H7 (cell line): Measurements from ENCODE around the gene KIF5A. TPM values are rescaled to one million over a fixed set of nuclear protein-coding genes. Genes with fewer than 3 reads are reported as not detected.

Experiments
- DNase-seq: peaks from one replicate; pipeline ENCODE4 v3.0.0; 2012
- H3K27me3 ChIP-seq: 2 replicates; pipeline ENCODE4 v1.6.0; 2011; ENCODE audit warnings: mild to moderate bottlenecking, low read length; ENCODE audit not compliant: control insufficient read depth, insufficient read depth
- H3K36me3 ChIP-seq: replicated peaks from 2 replicates; pipeline ENCODE4 v1.5.1; 2011; ENCODE audit warnings: low read length; ENCODE audit not compliant: control insufficient read depth, insufficient read depth
- H3K4me3 ChIP-seq: 2 replicates; pipeline ENCODE4 v1.5.1; 2011; ENCODE audit warnings: low read depth, mild to moderate bottlenecking, control low read depth, low read length, moderate library complexity; ENCODE audit not compliant: insufficient read depth
- total RNA-seq: library from RNA; depleted of rRNA; stranded (reverse); fragments of >200 nt; shearing (Covaris generic); gene quantifications from 2 replicates; pipeline ENCODE4 v1.2.3, GENCODE V29; 2014

The KIF5A gene
- total RNA-seq, 1 experiment from 2014 or later, result 1.0 TPM

DNA sequence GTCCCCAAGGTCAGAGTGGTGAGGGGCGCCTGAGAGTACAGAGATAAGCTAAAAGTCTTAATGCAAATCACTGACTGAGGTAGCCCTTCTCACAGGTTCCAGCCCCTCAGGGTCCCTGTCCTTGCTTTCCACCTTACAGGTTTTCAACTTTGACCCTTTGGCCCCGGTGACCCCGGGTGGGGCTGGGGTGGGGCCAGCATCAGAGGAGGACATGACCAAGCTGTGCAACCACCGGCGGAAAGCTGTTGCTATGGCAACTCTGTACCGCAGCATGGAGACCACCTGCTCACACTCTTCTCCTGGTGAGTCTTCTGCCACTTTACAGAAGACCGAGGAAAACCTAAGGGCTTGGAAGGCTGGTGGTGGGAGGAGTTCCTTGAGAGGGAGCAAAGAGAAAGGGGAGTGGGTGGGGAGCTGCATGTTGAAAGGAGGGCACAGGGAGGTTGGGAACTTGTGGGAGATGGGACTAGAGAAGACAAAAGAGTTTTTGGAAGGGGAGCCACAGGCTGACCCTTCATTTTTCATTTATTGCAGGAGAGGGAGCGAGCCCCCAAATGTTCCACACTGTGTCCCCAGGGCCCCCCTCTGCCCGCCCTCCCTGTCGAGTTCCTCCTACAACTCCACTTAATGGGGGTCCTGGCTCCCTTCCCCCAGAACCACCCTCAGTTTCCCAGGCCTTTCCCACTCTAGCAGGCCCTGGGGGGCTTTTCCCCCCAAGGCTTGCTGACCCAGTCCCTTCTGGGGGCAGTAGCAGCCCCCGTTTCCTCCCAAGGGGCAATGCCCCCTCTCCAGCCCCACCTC is 24.8 kb upstream of the KIF5A start:
- Histone ChIP-seq H3K4me3 (no peak overlapping the region), H3K36me3 (peaks cover 14% of the 10 kb centered on the region), H3K27me3 (no peaks in the 10 kb centered on the region)
- no peak for DNase-seq

GRCh38 chr12:57525615-57526383 is 24.0 kb upstream of the KIF5A start:
- Histone ChIP-seq H3K4me3 (no peak overlapping the region), H3K27me3 (no peaks in the 10 kb centered on the region), H3K36me3 (peaks cover 20% of the 10 kb centered on the region)
- DNase-seq, result peak; percentile 47

DNA sequence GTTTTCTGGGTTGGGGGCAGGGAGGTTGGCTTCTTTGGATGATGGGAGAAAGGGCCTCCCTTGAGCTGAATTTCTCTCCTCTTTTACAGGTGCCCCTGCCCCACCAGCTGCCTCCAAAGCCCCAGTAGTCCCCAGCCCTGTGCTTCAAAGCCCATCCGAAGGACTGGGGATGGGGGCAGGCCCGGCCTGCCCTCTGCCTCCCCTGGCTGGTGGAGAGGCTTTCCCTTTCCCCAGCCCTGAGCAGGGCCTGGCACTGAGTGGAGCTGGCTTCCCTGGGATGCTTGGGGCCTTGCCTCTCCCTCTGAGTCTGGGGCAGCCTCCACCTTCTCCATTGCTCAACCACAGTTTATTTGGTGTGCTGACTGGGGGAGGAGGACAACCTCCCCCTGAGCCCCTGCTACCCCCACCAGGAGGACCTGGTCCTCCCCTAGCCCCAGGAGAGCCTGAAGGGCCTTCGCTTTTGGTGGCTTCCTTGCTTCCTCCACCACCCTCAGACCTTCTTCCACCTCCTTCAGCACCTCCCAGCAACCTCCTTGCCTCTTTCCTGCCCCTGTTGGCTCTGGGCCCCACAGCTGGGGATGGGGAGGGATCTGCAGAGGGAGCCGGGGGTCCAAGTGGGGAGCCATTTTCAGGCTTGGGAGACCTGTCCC is 23.2 kb upstream of the KIF5A start:
- Histone ChIP-seq H3K36me3 (peaks cover 22% of the 10 kb centered on the region), H3K4me3 (no peak overlapping the region), H3K27me3 (no peaks in the 10 kb centered on the region)
- DNase-seq, result no peak

GRCh38 chr12:57527184-57527583 is 22.7 kb upstream of the KIF5A start:
- H3K27me3 ChIP-seq, result no peaks in the 10 kb centered on the region
- H3K36me3 ChIP-seq, result peaks cover 28% of the 10 kb centered on the region
- no peak for DNase-seq
- no peak overlapping the region for H3K4me3 ChIP-seq

DNA sequence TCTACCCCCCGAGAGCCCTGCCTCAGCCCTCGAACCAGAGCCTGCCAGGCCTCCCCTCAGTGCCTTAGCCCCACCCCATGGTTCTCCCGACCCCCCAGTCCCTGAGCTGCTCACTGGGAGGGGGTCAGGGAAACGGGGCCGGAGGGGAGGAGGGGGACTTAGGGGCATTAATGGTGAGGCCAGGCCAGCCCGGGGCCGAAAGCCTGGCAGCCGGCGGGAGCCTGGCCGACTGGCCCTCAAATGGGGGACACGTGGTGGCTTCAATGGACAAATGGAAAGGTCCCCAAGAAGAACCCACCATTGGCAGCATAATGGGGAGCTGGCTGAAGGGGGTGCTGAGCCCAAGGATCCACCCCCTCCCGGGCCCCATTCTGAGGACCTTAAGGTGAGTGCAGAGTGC is 21.7 kb upstream of the KIF5A start:
- H3K4me3 ChIP-seq, result no peak overlapping the region
- peak; percentile 49 for DNase-seq
- no peaks in the 10 kb centered on the region for H3K27me3 ChIP-seq
- H3K36me3 ChIP-seq, result peaks cover 37% of the 10 kb centered on the region

- peak; percentile 36 for DNase-seq
- H3K27me3 ChIP-seq, result no peaks in the 10 kb centered on the region
- peaks cover 41% of the 10 kb centered on the region for H3K36me3 ChIP-seq
- H3K4me3 ChIP-seq, result no peak overlapping the region
Observed at GRCh38 chr12:57528831-57529555, 20.9 kb upstream of the KIF5A start.

DNA sequence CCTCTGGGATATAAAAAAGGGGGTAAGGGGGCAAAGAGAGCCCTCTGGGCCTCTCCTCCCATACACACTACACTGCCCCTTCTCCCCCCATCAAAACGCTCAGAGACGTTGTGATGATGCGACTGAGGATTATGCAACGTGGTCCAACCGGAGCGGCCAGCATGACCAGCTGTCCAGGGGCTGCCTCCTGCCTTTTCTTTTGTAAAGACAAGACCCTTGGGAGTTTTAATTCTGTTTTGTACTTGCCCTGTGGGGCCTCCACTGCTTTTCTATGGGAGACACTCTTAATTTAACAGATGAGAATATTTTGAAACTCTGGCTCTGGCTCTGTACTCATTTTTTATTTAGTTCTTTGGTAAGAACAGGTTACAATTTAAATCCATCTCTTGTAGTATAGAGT is 20.0 kb upstream of the KIF5A start:
- no peaks in the 10 kb centered on the region for H3K27me3 ChIP-seq
- DNase-seq, result no peak
- peaks cover 41% of the 10 kb centered on the region for H3K36me3 ChIP-seq
- H3K4me3 ChIP-seq, result no peak overlapping the region

GRCh38 chr12:57530396-57531142 is 19.3 kb upstream of the KIF5A start:
- peaks cover 46% of the 10 kb centered on the region for H3K36me3 ChIP-seq
- DNase-seq, result no peak
- H3K4me3 ChIP-seq, result no peak overlapping the region
- no peaks in the 10 kb centered on the region for H3K27me3 ChIP-seq

DNA sequence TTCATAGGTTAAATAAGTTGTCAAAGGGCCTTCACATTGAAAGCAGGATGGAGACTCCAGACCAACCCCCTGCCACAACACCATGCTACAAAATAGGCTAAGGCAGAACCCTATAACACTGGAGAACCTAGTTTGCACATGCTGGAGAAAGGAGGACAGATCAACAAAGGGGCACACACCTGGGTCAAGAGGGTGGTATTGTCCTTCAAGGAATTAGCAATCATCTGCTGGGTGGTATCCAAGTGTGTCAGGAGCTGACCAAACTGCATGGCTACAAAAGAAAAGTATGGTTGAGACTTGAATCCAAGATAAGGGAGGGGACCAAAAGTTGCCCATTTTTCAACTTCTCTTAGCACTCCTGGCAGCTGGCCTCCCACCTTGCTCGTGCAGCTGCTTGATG is 18.0 kb upstream of the KIF5A start:
- no peaks in the 10 kb centered on the region for H3K27me3 ChIP-seq

DNA sequence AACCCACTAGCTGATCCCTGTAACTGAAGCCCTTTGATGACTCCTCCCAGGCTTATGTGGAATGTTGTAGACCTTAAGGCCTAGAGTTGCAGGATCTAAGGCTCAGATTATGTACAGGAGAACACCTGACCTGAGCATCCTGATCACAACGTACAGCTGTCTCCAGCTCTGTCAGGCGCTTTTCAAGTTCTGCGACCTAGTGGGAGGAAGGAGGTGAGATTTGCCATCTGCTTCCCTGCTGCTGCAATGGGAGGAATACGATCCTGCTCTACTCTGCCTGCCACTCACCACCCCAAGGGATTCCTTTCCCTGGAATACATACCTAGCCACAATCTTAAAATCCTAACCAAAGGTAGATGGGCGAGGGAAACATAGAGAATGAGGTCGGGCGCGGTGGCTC is 16.7 kb upstream of the KIF5A start:
- no peak for DNase-seq
- H3K4me3 ChIP-seq, result no peak overlapping the region
- peaks cover 45% of the 10 kb centered on the region for H3K36me3 ChIP-seq
- H3K27me3 ChIP-seq, result no peaks in the 10 kb centered on the region

More for the DNA sequence above, 18.0 kb upstream of the KIF5A start:
- no peak for DNase-seq
- H3K4me3 ChIP-seq, result no peak overlapping the region
- peaks cover 45% of the 10 kb centered on the region for H3K36me3 ChIP-seq

GRCh38 chr12:57534250-57534649 is 15.6 kb upstream of the KIF5A start:
- H3K4me3 ChIP-seq, result no peak overlapping the region
- peaks cover 45% of the 10 kb centered on the region for H3K36me3 ChIP-seq
- no peaks in the 10 kb centered on the region for H3K27me3 ChIP-seq
- no peak for DNase-seq

DNA sequence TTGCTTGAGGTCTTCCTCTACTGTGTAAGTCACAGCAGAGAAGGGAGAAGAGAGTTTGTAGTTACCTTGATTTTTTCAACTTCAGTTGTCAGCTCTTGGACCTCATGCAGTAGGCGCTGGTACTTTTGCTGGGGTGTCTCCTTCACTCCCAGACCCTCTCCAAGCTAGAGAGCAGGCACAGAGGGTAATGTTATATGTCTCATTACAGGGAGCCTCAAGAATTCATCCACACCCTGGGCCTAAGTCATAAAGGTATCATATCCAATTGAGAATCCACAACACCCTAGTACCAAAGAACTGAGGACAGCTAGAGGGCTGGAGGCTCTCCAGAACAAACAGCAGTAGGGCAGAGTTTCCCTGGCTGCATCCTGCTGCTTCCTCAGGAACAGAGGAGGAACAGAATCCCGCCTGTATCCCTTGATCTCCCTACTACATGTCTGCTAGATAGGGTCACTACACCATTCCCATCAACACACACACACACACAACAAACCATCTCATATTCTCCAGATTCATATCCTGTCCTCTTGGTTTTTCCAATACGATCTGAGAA is 14.8 kb upstream of the KIF5A start:
- no peaks in the 10 kb centered on the region for H3K27me3 ChIP-seq
- peaks cover 40% of the 10 kb centered on the region for H3K36me3 ChIP-seq
- DNase-seq, result no peak
- no peak overlapping the region for H3K4me3 ChIP-seq

GRCh38 chr12:57535764-57536596 is 13.9 kb upstream of the KIF5A start:
- Histone ChIP-seq H3K27me3 (no peaks in the 10 kb centered on the region), H3K4me3 (no peak overlapping the region), H3K36me3 (peaks cover 34% of the 10 kb centered on the region)
- DNase-seq, result peak; percentile 49
